Esophagus squamous epithelium (tissue), 4 donors: ENCODE results near the gene CKM.

Source experiments
- POLR2A ChIP-seq, 4 donors: fragments of 450-650 bp; IDR thresholded peaks; one replicate each; pipeline ENCODE4 v1.6.1; 2017; ENCODE audit warnings: antibody characterized with exemption in 4 of 4, mild to moderate bottlenecking in 4 of 4, moderate library complexity in 3 of 4
- TF ChIP-seq, protein P1 (sequence below), 6 experiments: fragments of 450-650 bp in 4 of 6; fragments of 200-600 bp in 2 of 6; sonication (generic) in 2 of 6; IDR thresholded peaks; one replicate each; pipeline ENCODE4 v1.5.1; 2016 to 2019; ENCODE audit warnings: antibody characterized with exemption in 6 of 6, mild to moderate bottlenecking in 4 of 6, moderate library complexity in 4 of 6

DNA sequence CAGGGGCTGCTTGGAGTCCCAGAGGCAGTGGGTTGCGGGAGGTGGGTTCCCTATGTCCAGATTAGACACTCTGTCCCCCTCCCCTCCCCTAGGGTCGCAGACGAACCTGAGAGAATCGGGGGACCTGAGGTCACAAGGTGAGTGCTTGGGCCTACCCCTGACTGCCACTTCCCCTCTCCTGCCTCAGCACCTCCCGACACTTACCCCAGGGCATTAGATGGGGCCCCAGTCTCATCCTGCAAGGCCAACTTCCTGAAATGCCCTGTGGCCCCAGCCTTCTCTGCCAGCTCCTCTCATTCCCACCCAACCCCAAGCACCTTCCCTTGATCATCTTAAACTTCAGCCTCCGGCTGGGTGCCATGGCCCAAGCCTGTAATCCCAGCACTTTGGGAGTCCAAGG is 23.0 kb downstream of the CKM start:
- TF ChIP-seq, protein P1, sequence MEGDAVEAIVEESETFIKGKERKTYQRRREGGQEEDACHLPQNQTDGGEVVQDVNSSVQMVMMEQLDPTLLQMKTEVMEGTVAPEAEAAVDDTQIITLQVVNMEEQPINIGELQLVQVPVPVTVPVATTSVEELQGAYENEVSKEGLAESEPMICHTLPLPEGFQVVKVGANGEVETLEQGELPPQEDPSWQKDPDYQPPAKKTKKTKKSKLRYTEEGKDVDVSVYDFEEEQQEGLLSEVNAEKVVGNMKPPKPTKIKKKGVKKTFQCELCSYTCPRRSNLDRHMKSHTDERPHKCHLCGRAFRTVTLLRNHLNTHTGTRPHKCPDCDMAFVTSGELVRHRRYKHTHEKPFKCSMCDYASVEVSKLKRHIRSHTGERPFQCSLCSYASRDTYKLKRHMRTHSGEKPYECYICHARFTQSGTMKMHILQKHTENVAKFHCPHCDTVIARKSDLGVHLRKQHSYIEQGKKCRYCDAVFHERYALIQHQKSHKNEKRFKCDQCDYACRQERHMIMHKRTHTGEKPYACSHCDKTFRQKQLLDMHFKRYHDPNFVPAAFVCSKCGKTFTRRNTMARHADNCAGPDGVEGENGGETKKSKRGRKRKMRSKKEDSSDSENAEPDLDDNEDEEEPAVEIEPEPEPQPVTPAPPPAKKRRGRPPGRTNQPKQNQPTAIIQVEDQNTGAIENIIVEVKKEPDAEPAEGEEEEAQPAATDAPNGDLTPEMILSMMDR (IDR thresholded peaks at IDR 0.05), result no peak
- no peak for TF ChIP-seq POLR2A (IDR thresholded peaks at IDR 0.05)
